ENCODE results near the gene ACVR1. TPM values are rescaled to one million over a fixed set of nuclear protein-coding genes. Genes with fewer than 3 reads are reported as not detected.

Gene ACVR1
- total RNA-seq, 1 donor from 2014 or later, result 17.1 TPM

GRCh38 chr2:157920736-157921135 is 44.6 kb upstream of the ACVR1 start:
- H3K36me3 ChIP-seq (ENCODE audit: control insufficient read depth, insufficient read depth, low read length), result no peaks in the 10 kb centered on the region
- TF ChIP-seq, protein P1, sequence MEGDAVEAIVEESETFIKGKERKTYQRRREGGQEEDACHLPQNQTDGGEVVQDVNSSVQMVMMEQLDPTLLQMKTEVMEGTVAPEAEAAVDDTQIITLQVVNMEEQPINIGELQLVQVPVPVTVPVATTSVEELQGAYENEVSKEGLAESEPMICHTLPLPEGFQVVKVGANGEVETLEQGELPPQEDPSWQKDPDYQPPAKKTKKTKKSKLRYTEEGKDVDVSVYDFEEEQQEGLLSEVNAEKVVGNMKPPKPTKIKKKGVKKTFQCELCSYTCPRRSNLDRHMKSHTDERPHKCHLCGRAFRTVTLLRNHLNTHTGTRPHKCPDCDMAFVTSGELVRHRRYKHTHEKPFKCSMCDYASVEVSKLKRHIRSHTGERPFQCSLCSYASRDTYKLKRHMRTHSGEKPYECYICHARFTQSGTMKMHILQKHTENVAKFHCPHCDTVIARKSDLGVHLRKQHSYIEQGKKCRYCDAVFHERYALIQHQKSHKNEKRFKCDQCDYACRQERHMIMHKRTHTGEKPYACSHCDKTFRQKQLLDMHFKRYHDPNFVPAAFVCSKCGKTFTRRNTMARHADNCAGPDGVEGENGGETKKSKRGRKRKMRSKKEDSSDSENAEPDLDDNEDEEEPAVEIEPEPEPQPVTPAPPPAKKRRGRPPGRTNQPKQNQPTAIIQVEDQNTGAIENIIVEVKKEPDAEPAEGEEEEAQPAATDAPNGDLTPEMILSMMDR (IDR thresholded peaks at IDR 0.05; ENCODE audit: insufficient read depth, low read length, severe bottlenecking), result no peak
- DNase-seq (ENCODE audit: low read depth) (no peak), FAIRE-seq (no peak)
- H3K4me3 ChIP-seq (ENCODE audit: low read depth, low read length), result no peak overlapping the region
- peaks cover 4% of the 10 kb centered on the region for H3K27me3 ChIP-seq (ENCODE audit: control insufficient read depth, insufficient read depth, low read length)

DNA sequence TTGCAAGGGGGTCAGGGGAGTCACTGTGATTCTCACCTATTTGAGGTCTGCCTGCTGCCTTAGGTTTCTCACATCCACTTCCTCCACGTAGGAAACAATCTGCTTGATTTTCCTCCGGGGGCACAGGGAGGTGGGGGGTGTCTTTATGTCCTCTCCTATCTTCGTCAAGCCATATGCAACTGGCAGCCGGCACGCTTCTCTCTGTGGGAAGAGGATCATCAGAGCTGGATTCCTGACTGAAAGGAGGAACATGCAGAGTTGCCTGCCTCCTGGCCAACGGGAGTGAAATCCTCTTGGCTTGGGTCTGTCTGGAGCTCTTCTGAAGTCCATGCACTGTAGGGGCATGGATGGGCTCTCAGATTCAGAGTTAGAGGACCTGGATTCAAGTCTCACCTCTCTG is 43.1 kb upstream of the ACVR1 start:
- FAIRE-seq (peak; percentile 23), DNase-seq (ENCODE audit: low read depth) (no peak)
- Histone ChIP-seq H3K27me3 (ENCODE audit: control insufficient read depth, insufficient read depth, low read length) (peaks cover 4% of the 10 kb centered on the region), H3K4me3 (ENCODE audit: low read depth, low read length) (no peak overlapping the region), H3K36me3 (ENCODE audit: control insufficient read depth, insufficient read depth, low read length) (no peaks in the 10 kb centered on the region)
- TF ChIP-seq, protein P1 (IDR thresholded peaks at IDR 0.05; ENCODE audit: insufficient read depth, low read length, severe bottlenecking), result no peak

- H3K4me3 ChIP-seq (ENCODE audit: low read depth, low read length), result no peak overlapping the region
- no peaks in the 10 kb centered on the region for H3K36me3 ChIP-seq (ENCODE audit: control insufficient read depth, insufficient read depth, low read length)
- H3K27me3 ChIP-seq (ENCODE audit: control insufficient read depth, insufficient read depth, low read length), result peaks cover 4% of the 10 kb centered on the region
- FAIRE-seq (no peak), DNase-seq (ENCODE audit: low read depth) (no peak)
- TF ChIP-seq, protein P1 (IDR thresholded peaks at IDR 0.05; ENCODE audit: insufficient read depth, low read length, severe bottlenecking), result no peak
These were observed 42.2 kb upstream of the ACVR1 start for GRCh38 chr2:157918319-157918718.

DNA sequence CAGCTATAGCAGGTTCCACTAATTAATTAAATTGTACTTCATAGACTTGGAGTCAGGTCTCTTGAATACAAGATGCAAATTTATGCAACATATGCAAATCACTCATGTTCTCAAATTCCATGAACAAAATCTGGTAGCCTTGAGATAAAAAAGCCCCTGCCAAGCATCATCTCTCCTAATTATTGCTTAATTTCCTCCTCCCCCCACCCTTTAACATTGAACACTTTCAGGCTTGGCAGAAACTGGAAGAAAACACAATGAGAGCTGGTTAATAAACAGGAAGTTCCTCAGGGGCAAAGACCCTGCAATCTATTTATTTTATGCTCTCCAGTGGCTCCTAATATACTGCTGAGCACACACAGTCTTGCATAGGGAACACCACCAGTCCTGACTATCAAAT is 35.6 kb upstream of the ACVR1 start:
- TF ChIP-seq, protein P1 (IDR thresholded peaks at IDR 0.05; ENCODE audit: insufficient read depth, low read length, severe bottlenecking), result no peak
- DNase-seq (ENCODE audit: low read depth), result no peak
- no peak for FAIRE-seq

DNA sequence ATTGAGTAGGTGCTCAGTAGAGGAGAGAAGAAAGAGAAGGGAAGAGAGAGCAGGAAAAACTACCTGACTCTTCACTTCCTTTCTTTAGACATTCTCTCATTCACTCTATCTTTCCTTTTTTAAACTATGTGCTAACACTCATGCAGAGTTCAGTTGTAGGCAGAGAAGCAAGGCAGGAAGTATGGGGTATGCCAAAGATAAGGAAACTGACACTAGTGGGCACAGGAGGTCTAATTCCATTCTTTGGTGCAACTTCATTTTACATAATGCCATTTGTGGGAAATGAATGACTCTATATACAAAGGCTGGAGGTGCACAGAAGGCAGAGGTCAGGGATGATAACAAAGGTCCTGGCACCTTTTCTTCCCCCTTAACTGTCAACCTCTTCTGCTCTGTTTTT is 35.1 kb upstream of the ACVR1 start:
- FAIRE-seq (no peak), DNase-seq (ENCODE audit: low read depth) (no peak)
- H3K27me3 ChIP-seq (ENCODE audit: control insufficient read depth, insufficient read depth, low read length), result no peaks in the 10 kb centered on the region
- TF ChIP-seq, protein P1 (IDR thresholded peaks at IDR 0.05; ENCODE audit: insufficient read depth, low read length, severe bottlenecking), result no peak
- H3K4me3 ChIP-seq (ENCODE audit: low read depth, low read length), result no peak overlapping the region
- no peaks in the 10 kb centered on the region for H3K36me3 ChIP-seq (ENCODE audit: control insufficient read depth, insufficient read depth, low read length)

More for the DNA sequence above, 35.6 kb upstream of the ACVR1 start:
- no peak overlapping the region for H3K4me3 ChIP-seq (ENCODE audit: low read depth, low read length)
- H3K36me3 ChIP-seq (ENCODE audit: control insufficient read depth, insufficient read depth, low read length), result no peaks in the 10 kb centered on the region
- no peaks in the 10 kb centered on the region for H3K27me3 ChIP-seq (ENCODE audit: control insufficient read depth, insufficient read depth, low read length)

- Histone ChIP-seq H3K4me3 (ENCODE audit: low read depth, low read length) (no peak overlapping the region), H3K27me3 (ENCODE audit: control insufficient read depth, insufficient read depth, low read length) (no peaks in the 10 kb centered on the region), H3K36me3 (ENCODE audit: control insufficient read depth, insufficient read depth, low read length) (no peaks in the 10 kb centered on the region)
- FAIRE-seq (no peak), DNase-seq (ENCODE audit: low read depth) (no peak)
- TF ChIP-seq, protein P1 (IDR thresholded peaks at IDR 0.05; ENCODE audit: insufficient read depth, low read length, severe bottlenecking), result no peak
These were observed 29.0 kb upstream of the ACVR1 start for GRCh38 chr2:157905092-157905491.
